HL-60 (cell line): Measurements from ENCODE around the gene CSF1.

Source experiments
- GABPA ChIP-seq: IDR thresholded peaks from 2 replicates; pipeline ENCODE4 v1.6.1; 2012; ENCODE audit warnings: low read depth
- POLR2AphosphoS5 ChIP-seq: IDR thresholded peaks from 2 replicates; pipeline ENCODE4 v1.6.1; 2012; ENCODE audit warnings: low read depth
- SPI1 ChIP-seq: IDR thresholded peaks from 2 replicates; pipeline ENCODE4 v1.6.1; 2012; ENCODE audit warnings: low read depth, mild to moderate bottlenecking, borderline replicate concordance
- TF ChIP-seq, protein P1 (sequence below): IDR thresholded peaks from 2 replicates; pipeline ENCODE4 v1.6.1; 2012; ENCODE audit warnings: low read depth; ENCODE audit not compliant: insufficient replicate concordance
- TF ChIP-seq, protein P2 (sequence below): IDR thresholded peaks from one replicate; pipeline ENCODE4 v1.5.1; 2011; ENCODE audit warnings: low read length, control low read depth, inconsistent platforms; ENCODE audit not compliant: insufficient read depth

DNA sequence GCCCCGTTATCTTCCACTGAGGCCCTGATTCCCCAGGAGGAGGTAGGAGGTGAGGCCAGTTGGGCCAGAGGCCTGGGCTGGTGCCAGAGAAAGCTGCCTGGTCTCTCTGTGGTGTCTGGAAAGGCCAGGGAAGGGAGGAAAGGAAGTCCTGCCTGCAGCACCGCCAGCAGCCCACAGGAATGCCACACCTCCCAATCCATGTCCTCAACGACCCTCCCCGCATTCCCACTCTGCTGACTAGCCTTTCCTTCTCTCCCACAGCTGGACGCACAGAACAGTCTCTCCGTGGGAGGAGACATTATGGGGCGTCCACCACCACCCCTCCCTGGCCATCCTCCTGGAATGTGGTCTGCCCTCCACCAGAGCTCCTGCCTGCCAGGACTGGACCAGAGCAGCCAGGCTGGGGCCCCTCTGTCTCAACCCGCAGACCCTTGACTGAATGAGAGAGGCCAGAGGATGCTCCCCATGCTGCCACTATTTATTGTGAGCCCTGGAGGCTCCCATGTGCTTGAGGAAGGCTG is 18.0 kb downstream of the CSF1 start:
- TF ChIP-seq, protein P1, sequence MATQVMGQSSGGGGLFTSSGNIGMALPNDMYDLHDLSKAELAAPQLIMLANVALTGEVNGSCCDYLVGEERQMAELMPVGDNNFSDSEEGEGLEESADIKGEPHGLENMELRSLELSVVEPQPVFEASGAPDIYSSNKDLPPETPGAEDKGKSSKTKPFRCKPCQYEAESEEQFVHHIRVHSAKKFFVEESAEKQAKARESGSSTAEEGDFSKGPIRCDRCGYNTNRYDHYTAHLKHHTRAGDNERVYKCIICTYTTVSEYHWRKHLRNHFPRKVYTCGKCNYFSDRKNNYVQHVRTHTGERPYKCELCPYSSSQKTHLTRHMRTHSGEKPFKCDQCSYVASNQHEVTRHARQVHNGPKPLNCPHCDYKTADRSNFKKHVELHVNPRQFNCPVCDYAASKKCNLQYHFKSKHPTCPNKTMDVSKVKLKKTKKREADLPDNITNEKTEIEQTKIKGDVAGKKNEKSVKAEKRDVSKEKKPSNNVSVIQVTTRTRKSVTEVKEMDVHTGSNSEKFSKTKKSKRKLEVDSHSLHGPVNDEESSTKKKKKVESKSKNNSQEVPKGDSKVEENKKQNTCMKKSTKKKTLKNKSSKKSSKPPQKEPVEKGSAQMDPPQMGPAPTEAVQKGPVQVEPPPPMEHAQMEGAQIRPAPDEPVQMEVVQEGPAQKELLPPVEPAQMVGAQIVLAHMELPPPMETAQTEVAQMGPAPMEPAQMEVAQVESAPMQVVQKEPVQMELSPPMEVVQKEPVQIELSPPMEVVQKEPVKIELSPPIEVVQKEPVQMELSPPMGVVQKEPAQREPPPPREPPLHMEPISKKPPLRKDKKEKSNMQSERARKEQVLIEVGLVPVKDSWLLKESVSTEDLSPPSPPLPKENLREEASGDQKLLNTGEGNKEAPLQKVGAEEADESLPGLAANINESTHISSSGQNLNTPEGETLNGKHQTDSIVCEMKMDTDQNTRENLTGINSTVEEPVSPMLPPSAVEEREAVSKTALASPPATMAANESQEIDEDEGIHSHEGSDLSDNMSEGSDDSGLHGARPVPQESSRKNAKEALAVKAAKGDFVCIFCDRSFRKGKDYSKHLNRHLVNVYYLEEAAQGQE, result no peak
- TF ChIP-seq, protein P2, sequence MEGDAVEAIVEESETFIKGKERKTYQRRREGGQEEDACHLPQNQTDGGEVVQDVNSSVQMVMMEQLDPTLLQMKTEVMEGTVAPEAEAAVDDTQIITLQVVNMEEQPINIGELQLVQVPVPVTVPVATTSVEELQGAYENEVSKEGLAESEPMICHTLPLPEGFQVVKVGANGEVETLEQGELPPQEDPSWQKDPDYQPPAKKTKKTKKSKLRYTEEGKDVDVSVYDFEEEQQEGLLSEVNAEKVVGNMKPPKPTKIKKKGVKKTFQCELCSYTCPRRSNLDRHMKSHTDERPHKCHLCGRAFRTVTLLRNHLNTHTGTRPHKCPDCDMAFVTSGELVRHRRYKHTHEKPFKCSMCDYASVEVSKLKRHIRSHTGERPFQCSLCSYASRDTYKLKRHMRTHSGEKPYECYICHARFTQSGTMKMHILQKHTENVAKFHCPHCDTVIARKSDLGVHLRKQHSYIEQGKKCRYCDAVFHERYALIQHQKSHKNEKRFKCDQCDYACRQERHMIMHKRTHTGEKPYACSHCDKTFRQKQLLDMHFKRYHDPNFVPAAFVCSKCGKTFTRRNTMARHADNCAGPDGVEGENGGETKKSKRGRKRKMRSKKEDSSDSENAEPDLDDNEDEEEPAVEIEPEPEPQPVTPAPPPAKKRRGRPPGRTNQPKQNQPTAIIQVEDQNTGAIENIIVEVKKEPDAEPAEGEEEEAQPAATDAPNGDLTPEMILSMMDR, result no peak
- no peak for TF ChIP-seq POLR2AphosphoS5
- TF ChIP-seq SPI1, result no peak
- TF ChIP-seq GABPA, result no peak
